HepG2 (cell line): ENCODE data around the gene SARS2. TPM values are rescaled to one million over a fixed set of nuclear protein-coding genes. Genes with fewer than 3 reads are reported as not detected.

Experiments used
- ASH2L ChIP-seq: fragments of 300-600, 200-600 bp; sonication (generic); IDR thresholded peaks from 2 replicates; pipeline ENCODE4 v1.7.0; 2017; ENCODE audit warnings: low read depth, mild to moderate bottlenecking, moderate library complexity, mixed read lengths, low read length; ENCODE audit not compliant: insufficient read length
- ATAD3A ChIP-seq: sonication (generic); formaldehyde crosslinking; IDR thresholded peaks from 2 replicates; pipeline ENCODE4 v1.4.0; 2020; ENCODE audit warnings: missing genetic modification reagents
- ATF1 ChIP-seq: IDR thresholded peaks from 2 replicates; pipeline ENCODE4 v1.6.1; 2016; ENCODE audit warnings: mild to moderate bottlenecking, control low read depth
- ATM ChIP-seq: fragments of 450-650 bp; IDR thresholded peaks from 2 replicates; pipeline ENCODE4 v1.7.1; 2017; ENCODE audit warnings: mild to moderate bottlenecking, borderline replicate concordance
- DMAP1 ChIP-seq: IDR thresholded peaks from 2 replicates; pipeline ENCODE4 v1.6.1; 2016
- HNF4G ChIP-seq, 2 experiments: sonication (generic) in 1 of 2; formaldehyde crosslinking in 1 of 2; IDR thresholded peaks; 2 replicates each; pipeline versions ENCODE4 v1.4.0 to v1.6.1; 2011 to 2020; ENCODE audit warnings: borderline replicate concordance in 2 of 2, low read depth in 2 of 2, mild to moderate bottlenecking in 2 of 2, low read length in 1 of 2, missing genetic modification reagents in 1 of 2, moderate library complexity in 1 of 2
- MBNL3 ChIP-seq: fragments of 250-450 bp; sonication (Bioruptor Pico); conservative IDR thresholded peaks from 2 replicates; pipeline ENCODE4 v1.8.0; 2022; ENCODE audit warnings: mild to moderate bottlenecking, inconsistent platforms
- RBM22 ChIP-seq: fragments of 200-400 bp; formaldehyde crosslinking; optimal IDR thresholded peaks from 2 replicates; pipeline ENCODE3; 2017; ENCODE audit warnings: mild to moderate bottlenecking, low read length, moderate library complexity
- RBM39 ChIP-seq: fragments of 200-400 bp; formaldehyde crosslinking; IDR thresholded peaks from one replicate; pipeline ENCODE4 v1.6.1; 2018; ENCODE audit warnings: antibody characterized with exemption, mild to moderate bottlenecking, low read depth, low read length; ENCODE audit not compliant: poor library complexity, severe bottlenecking
- ZFP41 ChIP-seq: sonication (generic); formaldehyde crosslinking; IDR thresholded peaks from 2 replicates; pipeline ENCODE4 v1.4.0; 2020; ENCODE audit warnings: mild to moderate bottlenecking, missing genetic modification reagents, borderline replicate concordance
- ZKSCAN5 ChIP-seq: sonication (generic); formaldehyde crosslinking; IDR thresholded peaks from 2 replicates; pipeline ENCODE4 v1.5.1; 2020; ENCODE audit warnings: mild to moderate bottlenecking, missing genetic modification reagents
- ZNF12 ChIP-seq: sonication (generic); formaldehyde crosslinking; IDR thresholded peaks from 2 replicates; pipeline ENCODE4 v1.5.0; 2020; ENCODE audit warnings: missing genetic modification reagents
- ZNF501 ChIP-seq: sonication (generic); formaldehyde crosslinking; IDR thresholded peaks from 2 replicates; pipeline ENCODE4 v1.5.1; 2020; ENCODE audit warnings: mild to moderate bottlenecking, moderate library complexity, missing genetic modification reagents
- ZNF768 ChIP-seq: sonication (generic); formaldehyde crosslinking; IDR thresholded peaks from 2 replicates; pipeline ENCODE4 v1.4.0; 2020; ENCODE audit warnings: missing genetic modification reagents
- ZNF773 ChIP-seq: sonication (generic); formaldehyde crosslinking; IDR thresholded peaks from 2 replicates; pipeline ENCODE4 v1.4.0; 2020; ENCODE audit warnings: missing genetic modification reagents, borderline replicate concordance
- polyA plus RNA-seq, 8 experiments: library from polyadenylated mRNA; depleted of rRNA in 3 of 8; stranded (reverse) in 7 of 8; unstranded in 1 of 8; fragments of >200 nt; fragmentation: Illumina TruSeq in 4 of 8; extraction: Trizol in 4 of 8; gene quantifications; 2 replicates each; pipeline versions ENCODE4 v1.2.1 to v1.2.3, GENCODE V29; 2011 to 2016; ENCODE audit warnings: low read depth in 4 of 8, missing spikeins in 1 of 8, mixed read lengths in 1 of 8; ENCODE audit not compliant: insufficient read depth in 1 of 8
- total RNA-seq, 5 experiments: library from RNA; depleted of rRNA; stranded (reverse); fragments of >200 nt; fragmentation: Illumina TruSeq; extraction: Trizol; gene quantifications; 2 replicates each; pipeline ENCODE4 v1.2.3, GENCODE V29; 2016; ENCODE audit warnings: low read depth in 1 of 5
- TF ChIP-seq, protein P1 (sequence below): sonication (generic); formaldehyde crosslinking; IDR thresholded peaks from 2 replicates; pipeline ENCODE4 v1.5.1; 2020; ENCODE audit warnings: missing genetic modification reagents, mild to moderate bottlenecking, borderline replicate concordance
- TF ChIP-seq, protein P2 (sequence below): sonication (generic); formaldehyde crosslinking; IDR thresholded peaks from 2 replicates; pipeline ENCODE4 v1.4.0; 2020; ENCODE audit warnings: missing genetic modification reagents
- TF ChIP-seq, protein P3 (sequence below): IDR thresholded peaks from 2 replicates; pipeline ENCODE4 v1.6.1; 2016; ENCODE audit warnings: low read depth
- TF ChIP-seq, protein P4 (sequence below): IDR thresholded peaks from 2 replicates; pipeline ENCODE4 v1.6.1; 2012; ENCODE audit warnings: low read length, improper control_type of control experiment

The SARS2 gene
- total and polyA plus RNA-seq, 2 of the 13 experiments (the other 11 are each of a cell fraction or from before 2014, with no cell fraction given), result 40.0 to 48.6 TPM

DNA sequence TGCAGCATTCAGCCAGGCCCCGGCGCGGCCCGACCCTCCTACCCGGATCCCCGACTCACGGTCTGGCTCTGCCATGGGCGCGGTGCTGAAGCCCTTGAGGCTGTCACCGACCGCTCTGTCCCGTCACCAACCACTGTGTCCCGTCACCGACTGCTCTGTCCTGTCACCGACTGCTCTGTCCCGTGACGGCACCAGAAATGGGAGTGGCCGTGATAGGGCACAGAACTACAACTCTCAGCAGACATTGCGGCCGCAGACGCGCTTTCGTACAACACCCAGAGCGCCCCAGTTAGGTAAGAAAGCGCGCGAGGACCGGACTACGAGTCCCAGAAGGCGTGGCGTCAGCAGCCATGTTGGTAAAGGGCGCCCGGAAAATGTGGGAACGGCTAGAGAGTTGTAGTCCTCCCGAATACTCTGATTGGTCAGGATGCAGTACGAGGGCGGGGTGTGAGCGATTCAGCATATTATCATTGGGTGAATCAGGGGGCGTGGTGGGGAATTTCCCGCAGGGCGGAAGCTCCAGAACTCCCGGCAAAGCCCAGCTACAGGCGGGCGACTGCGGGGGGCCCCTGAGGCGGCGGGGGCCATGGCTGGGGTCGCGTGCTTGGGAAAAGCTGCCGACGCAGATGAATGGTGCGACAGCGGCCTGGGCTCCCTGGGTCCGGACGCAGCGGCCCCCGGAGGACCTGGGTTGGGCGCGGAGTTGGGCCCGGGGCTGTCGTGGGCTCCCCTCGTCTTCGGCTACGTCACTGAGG is 30.9 kb downstream of the SARS2 start, which contains the start of the genes NFKBIB and SIRT2 (continued):
- TF ChIP-seq, protein P1, sequence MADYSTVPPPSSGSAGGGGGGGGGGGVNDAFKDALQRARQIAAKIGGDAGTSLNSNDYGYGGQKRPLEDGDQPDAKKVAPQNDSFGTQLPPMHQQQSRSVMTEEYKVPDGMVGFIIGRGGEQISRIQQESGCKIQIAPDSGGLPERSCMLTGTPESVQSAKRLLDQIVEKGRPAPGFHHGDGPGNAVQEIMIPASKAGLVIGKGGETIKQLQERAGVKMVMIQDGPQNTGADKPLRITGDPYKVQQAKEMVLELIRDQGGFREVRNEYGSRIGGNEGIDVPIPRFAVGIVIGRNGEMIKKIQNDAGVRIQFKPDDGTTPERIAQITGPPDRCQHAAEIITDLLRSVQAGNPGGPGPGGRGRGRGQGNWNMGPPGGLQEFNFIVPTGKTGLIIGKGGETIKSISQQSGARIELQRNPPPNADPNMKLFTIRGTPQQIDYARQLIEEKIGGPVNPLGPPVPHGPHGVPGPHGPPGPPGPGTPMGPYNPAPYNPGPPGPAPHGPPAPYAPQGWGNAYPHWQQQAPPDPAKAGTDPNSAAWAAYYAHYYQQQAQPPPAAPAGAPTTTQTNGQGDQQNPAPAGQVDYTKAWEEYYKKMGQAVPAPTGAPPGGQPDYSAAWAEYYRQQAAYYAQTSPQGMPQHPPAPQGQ, result no peak
- TF ChIP-seq ZNF768 (CRISPR knock-in tag) (peak; percentile 23; the same call in 1 of the 2 replicates), ASH2L (peak; percentile 48), DMAP1 (peak; percentile 77), RBM22 (no peak), MBNL3 (CRISPR knock-in tag) (no peak), ZNF12 (CRISPR knock-in tag) (no peak), ZNF773 (no peak), RBM39 (peak; percentile 53), ATM (no peak), ATAD3A (no peak), ZKSCAN5 (CRISPR knock-in tag) (no peak), ZNF501 (peak; percentile 93), HNF4G (IDR thresholded peaks at IDR 0.05; ENCODE audit: borderline replicate concordance, low read depth, low read length) (0 out of 2 replicates have a peak, but pooled peaks have one; percentile 31), HNF4G (CRISPR knock-in tag; IDR thresholded peaks at IDR 0.05; ENCODE audit: borderline replicate concordance, low read depth) (no peak; the same call in 1 of the 2 replicates), ATF1 (peak; percentile 97), ZFP41 (CRISPR knock-in tag) (no peak)
- TF ChIP-seq, protein P2, sequence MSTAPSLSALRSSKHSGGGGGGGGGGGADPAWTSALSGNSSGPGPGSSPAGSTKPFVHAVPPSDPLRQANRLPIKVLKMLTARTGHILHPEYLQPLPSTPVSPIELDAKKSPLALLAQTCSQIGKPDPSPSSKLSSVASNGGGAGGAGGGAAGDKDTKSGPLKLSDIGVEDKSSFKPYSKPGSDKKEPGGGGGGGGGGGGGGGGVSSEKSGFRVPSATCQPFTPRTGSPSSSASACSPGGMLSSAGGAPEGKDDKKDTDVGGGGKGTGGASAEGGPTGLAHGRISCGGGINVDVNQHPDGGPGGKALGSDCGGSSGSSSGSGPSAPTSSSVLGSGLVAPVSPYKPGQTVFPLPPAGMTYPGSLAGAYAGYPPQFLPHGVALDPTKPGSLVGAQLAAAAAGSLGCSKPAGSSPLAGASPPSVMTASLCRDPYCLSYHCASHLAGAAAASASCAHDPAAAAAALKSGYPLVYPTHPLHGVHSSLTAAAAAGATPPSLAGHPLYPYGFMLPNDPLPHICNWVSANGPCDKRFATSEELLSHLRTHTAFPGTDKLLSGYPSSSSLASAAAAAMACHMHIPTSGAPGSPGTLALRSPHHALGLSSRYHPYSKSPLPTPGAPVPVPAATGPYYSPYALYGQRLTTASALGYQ, result no peak
- TF ChIP-seq, protein P3, sequence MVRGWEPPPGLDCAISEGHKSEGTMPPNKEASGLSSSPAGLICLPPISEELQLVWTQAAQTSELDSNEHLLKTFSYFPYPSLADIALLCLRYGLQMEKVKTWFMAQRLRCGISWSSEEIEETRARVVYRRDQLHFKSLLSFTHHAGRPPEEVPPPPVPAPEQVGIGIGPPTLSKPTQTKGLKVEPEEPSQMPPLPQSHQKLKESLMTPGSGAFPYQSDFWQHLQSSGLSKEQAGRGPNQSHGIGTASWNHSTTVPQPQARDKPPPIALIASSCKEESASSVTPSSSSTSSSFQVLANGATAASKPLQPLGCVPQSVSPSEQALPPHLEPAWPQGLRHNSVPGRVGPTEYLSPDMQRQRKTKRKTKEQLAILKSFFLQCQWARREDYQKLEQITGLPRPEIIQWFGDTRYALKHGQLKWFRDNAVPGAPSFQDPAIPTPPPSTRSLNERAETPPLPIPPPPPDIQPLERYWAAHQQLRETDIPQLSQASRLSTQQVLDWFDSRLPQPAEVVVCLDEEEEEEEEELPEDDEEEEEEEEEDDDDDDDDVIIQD (CRISPR knock-in tag), result no peak
- TF ChIP-seq, protein P4, sequence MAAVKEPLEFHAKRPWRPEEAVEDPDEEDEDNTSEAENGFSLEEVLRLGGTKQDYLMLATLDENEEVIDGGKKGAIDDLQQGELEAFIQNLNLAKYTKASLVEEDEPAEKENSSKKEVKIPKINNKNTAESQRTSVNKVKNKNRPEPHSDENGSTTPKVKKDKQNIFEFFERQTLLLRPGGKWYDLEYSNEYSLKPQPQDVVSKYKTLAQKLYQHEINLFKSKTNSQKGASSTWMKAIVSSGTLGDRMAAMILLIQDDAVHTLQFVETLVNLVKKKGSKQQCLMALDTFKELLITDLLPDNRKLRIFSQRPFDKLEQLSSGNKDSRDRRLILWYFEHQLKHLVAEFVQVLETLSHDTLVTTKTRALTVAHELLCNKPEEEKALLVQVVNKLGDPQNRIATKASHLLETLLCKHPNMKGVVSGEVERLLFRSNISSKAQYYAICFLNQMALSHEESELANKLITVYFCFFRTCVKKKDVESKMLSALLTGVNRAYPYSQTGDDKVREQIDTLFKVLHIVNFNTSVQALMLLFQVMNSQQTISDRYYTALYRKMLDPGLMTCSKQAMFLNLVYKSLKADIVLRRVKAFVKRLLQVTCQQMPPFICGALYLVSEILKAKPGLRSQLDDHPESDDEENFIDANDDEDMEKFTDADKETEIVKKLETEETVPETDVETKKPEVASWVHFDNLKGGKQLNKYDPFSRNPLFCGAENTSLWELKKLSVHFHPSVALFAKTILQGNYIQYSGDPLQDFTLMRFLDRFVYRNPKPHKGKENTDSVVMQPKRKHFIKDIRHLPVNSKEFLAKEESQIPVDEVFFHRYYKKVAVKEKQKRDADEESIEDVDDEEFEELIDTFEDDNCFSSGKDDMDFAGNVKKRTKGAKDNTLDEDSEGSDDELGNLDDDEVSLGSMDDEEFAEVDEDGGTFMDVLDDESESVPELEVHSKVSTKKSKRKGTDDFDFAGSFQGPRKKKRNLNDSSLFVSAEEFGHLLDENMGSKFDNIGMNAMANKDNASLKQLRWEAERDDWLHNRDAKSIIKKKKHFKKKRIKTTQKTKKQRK, result no peak
